ENCODE data around the gene GABRB2. TPM values are rescaled to one million over a fixed set of nuclear protein-coding genes. Genes with fewer than 3 reads are reported as not detected.

Gene GABRB2
- total RNA-seq, 4 donors from 2014 or later: 1.9 to 8.0 (median 2.3) TPM

DNA sequence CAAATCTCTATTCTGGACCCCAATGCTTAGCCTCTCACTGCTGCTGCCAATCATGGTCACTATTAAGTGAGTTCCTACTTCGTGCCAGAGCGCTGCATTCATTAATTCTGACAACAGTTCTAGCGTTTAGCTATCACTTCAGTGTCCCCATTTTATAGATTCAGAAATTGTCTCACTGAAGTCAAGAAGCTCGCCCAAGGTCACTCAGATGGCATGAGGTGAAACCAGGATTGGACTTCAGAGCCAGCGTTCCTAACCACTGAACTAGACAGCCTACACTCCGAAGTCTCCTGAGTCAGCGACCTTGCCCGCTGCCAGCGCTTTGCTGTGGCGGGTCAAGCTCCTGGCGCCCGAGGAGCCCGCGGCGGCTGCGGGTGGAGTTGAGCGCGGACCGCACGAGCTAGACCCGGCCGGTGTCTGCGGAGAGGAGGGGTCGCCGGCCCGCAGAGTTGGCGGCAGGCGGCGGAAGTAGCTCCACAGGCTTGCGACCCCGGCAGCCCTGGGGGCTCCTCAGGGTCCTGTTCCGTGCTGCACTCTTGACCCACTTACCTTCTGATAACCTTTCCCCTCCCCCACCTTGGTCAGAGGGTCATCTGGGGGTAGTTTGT, 2.1 kb upstream of the GABRB2 start:
- ATAC-seq (ENCODE audit: low FRiP score): peak; percentile 39
- DNase-seq (ENCODE audit: low spot score): no peak
- TF ChIP-seq, protein P1, sequence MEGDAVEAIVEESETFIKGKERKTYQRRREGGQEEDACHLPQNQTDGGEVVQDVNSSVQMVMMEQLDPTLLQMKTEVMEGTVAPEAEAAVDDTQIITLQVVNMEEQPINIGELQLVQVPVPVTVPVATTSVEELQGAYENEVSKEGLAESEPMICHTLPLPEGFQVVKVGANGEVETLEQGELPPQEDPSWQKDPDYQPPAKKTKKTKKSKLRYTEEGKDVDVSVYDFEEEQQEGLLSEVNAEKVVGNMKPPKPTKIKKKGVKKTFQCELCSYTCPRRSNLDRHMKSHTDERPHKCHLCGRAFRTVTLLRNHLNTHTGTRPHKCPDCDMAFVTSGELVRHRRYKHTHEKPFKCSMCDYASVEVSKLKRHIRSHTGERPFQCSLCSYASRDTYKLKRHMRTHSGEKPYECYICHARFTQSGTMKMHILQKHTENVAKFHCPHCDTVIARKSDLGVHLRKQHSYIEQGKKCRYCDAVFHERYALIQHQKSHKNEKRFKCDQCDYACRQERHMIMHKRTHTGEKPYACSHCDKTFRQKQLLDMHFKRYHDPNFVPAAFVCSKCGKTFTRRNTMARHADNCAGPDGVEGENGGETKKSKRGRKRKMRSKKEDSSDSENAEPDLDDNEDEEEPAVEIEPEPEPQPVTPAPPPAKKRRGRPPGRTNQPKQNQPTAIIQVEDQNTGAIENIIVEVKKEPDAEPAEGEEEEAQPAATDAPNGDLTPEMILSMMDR (IDR thresholded peaks at IDR 0.05): no peak

DNA sequence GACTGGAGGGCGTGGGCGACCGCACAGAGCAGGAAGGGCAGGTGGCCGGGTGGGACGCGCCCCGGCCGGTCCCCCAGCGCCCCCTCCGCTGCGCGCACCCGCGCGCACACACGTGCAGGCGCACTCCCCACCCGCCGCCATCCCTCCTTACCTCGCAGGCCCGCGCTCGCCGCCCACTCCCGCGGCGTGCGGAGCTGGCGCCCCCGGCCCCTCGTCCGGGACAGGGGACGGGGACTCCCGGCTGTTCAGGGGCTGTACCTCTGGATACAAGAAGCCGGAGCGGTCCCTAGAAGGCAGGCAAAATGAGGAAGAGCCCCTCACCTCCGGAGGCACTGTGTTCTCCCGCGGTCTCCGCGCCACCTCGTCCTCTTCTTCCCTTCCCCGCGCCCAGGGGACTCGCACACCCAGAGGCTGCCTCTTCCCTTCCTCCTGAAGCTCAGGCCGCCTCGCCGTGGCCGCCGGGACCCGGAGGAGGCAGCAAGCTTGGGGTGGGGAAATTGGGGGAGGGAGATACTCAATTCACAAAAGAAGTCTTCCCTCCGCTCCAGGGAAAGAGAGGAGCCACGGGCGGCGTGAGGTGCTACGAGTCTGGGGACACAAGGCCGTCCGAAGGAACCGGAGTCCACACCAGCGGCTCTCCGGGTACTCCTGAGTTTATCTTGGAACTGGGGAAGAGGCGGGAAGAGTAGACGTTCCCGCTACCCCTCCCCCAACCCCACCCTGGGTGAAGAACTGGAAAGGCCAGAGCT, 1.4 kb upstream of the GABRB2 start:
- TF ChIP-seq, protein P1 (IDR thresholded peaks at IDR 0.05): no peak
- ATAC-seq (ENCODE audit: low FRiP score): peak; percentile 42
- no peak for DNase-seq (ENCODE audit: low spot score)

- no peak for DNase-seq (ENCODE audit: low spot score)
- ATAC-seq (ENCODE audit: low FRiP score): peak; percentile 3
- TF ChIP-seq, protein P1 (IDR thresholded peaks at IDR 0.05): no peak
Measured at GRCh38 chr5:161547406-161547737, 847 bp upstream of the GABRB2 start.

DNA sequence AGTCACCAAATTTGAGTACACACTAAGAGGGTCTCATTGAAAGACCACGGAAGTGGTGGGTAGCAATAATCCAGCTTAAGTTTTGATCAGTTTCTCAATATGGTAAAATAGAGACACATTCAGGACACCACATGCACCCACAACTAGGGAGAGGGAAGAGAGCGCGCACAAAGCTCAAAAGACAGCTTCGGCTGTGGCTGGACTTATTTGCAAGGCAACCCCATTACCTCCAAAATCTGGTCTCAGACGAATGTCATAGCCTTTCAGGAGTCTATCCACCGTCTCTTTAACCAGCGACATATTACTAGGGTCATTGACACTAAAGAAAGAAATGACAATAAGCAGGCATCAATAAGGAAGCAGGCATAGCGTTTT, 443 bp downstream of the GABRB2 start:
- no peak for DNase-seq (ENCODE audit: low spot score)
- ATAC-seq (ENCODE audit: low FRiP score): no peak
- TF ChIP-seq, protein P1 (IDR thresholded peaks at IDR 0.05): no peak

- TF ChIP-seq, protein P1 (IDR thresholded peaks at IDR 0.05): no peak
- DNase-seq (ENCODE audit: low spot score): no peak
- no peak for ATAC-seq (ENCODE audit: low FRiP score)
Measured at GRCh38 chr5:161545344-161546094, 1.0 kb downstream of the GABRB2 start.

DNA sequence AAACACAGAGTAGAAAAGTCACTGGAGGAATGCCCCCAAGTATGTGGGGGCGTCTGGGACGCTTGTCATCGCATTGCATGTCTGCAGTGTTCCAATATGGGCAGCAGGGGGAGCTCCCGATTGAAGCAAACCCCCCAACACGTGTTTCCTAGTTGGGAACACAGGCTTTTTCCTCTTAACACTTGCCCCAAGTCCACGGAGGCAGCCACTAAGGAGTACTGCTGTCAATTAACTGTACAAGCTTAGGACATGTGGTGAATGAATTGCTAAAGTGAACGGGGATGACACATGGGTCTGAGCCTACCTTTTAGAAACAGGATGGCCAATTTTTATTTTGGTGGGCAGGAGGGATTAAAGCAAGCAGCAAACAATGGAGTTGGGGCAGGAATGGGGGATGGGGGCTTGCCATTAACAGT, 2.2 kb downstream of the GABRB2 start:
- ATAC-seq (ENCODE audit: low FRiP score) (no peak), DNase-seq (ENCODE audit: low spot score) (no peak)
- TF ChIP-seq, protein P1 (IDR thresholded peaks at IDR 0.05): no peak
